Measurements from ENCODE around the gene IL17B.
"Not testable (repeated sequence)": the region's sequence is repeated elsewhere in the genome, so short reads cannot be mapped to it uniquely, and the experiment has no call there.

Gene IL17B

GRCh38 chr5:149400304-149400703, 21.2 kb upstream of the IL17B start:
- no peak for DNase-seq (ENCODE audit: low spot score)

GRCh38 chr5:149399775-149400174, 20.7 kb upstream of the IL17B start:
- no peak for DNase-seq (ENCODE audit: low spot score)

GRCh38 chr5:149398747-149399266, 19.7 kb upstream of the IL17B start:
- not testable (repeated sequence) for DNase-seq (ENCODE audit: low spot score)

- DNase-seq (ENCODE audit: low spot score), result no peak
These were observed 18.4 kb upstream of the IL17B start for GRCh38 chr5:149397530-149397929.

- DNase-seq (ENCODE audit: low spot score), result not testable (repeated sequence)
These were observed 15.9 kb upstream of the IL17B start for GRCh38 chr5:149394996-149395395.

- DNase-seq (ENCODE audit: low spot score), result no peak
These were observed 13.6 kb upstream of the IL17B start for GRCh38 chr5:149392718-149393117.

GRCh38 chr5:149391524-149391923, 12.4 kb upstream of the IL17B start:
- DNase-seq (ENCODE audit: low spot score), result no peak

GRCh38 chr5:149391076-149391475, 12.0 kb upstream of the IL17B start:
- DNase-seq (ENCODE audit: low spot score), result not testable (repeated sequence)

GRCh38 chr5:149389552-149390495, 10.7 kb upstream of the IL17B start:
- no peak for DNase-seq (ENCODE audit: low spot score)

GRCh38 chr5:149388498-149389190, 9.6 kb upstream of the IL17B start:
- no peak for DNase-seq (ENCODE audit: low spot score)

- no peak for DNase-seq (ENCODE audit: low spot score)
These were observed 8.9 kb upstream of the IL17B start for GRCh38 chr5:149387982-149388381.

- DNase-seq (ENCODE audit: low spot score), result no peak
These were observed 8.1 kb upstream of the IL17B start for GRCh38 chr5:149387081-149387631.

- DNase-seq (ENCODE audit: low spot score), result no peak
These were observed 7.1 kb upstream of the IL17B start for GRCh38 chr5:149386166-149386565.

GRCh38 chr5:149383399-149383798, 4.3 kb upstream of the IL17B start:
- no peak for DNase-seq (ENCODE audit: low spot score)

GRCh38 chr5:149382517-149383220, 3.6 kb upstream of the IL17B start:
- no peak for DNase-seq (ENCODE audit: low spot score)

GRCh38 chr5:149381986-149382338, 2.9 kb upstream of the IL17B start:
- DNase-seq (ENCODE audit: low spot score), result no peak

GRCh38 chr5:149381261-149381985, 2.3 kb upstream of the IL17B start:
- no peak for DNase-seq (ENCODE audit: low spot score)

GRCh38 chr5:149380466-149381121, 1.5 kb upstream of the IL17B start:
- no peak for DNase-seq (ENCODE audit: low spot score)

GRCh38 chr5:149379818-149380374, 804 bp upstream of the IL17B start:
- no peak for DNase-seq (ENCODE audit: low spot score)

GRCh38 chr5:149378241-149378820, 761 bp downstream of the IL17B start:
- no peak for DNase-seq (ENCODE audit: low spot score)
